K562 (cell line): ENCODE results near the gene MAP3K7CL. TPM values are rescaled to one million over a fixed set of nuclear protein-coding genes. Genes with fewer than 3 reads are reported as not detected.
A peak's percentile ranks its signal among the peaks of the same experiment; 100 is the strongest.

Experiments
- C11orf30 ChIP-seq: fragments of 450-650 bp; IDR thresholded peaks from 2 replicates; pipeline ENCODE4 v1.6.1; 2016; ENCODE audit warnings: low read depth, mild to moderate bottlenecking
- CEBPG ChIP-seq, 3 experiments: fragments of 200-800 bp in 1 of 3; sonication (Bioruptor generic) in 1 of 3; sonication (generic) in 1 of 3; formaldehyde crosslinking in 1 of 3; IDR thresholded peaks in 2 of 3; conservative IDR thresholded peaks in 1 of 3; 2 replicates each; pipeline versions ENCODE4 v1.6.1 to v1.8.0; 2016 to 2022; ENCODE audit warnings: missing compliant biosample characterization in 2 of 3, missing genetic modification characterization in 2 of 3, mild to moderate bottlenecking in 1 of 3, missing genetic modification reagents in 1 of 3
- CLOCK ChIP-seq: fragments of 250-450 bp; sonication (Bioruptor Pico); IDR thresholded peaks from 2 replicates; pipeline ENCODE4 v1.4.0; 2020; ENCODE audit warnings: mild to moderate bottlenecking, moderate library complexity, borderline replicate concordance
- CREB3 ChIP-seq: fragments of 450-650 bp; conservative IDR thresholded peaks from 2 replicates; pipeline ENCODE4 v1.6.1; 2016; ENCODE audit warnings: missing genetic modification characterization, low read depth, mild to moderate bottlenecking, missing compliant biosample characterization, moderate library complexity
- ETV1 ChIP-seq: fragments of 450-650 bp; conservative IDR thresholded peaks from 2 replicates; pipeline ENCODE4 v1.6.1; 2016; ENCODE audit warnings: missing genetic modification characterization, control low read depth, low read depth, missing compliant biosample characterization
- GTF2B ChIP-seq: IDR thresholded peaks from 2 replicates; pipeline ENCODE4 v1.6.1; 2011; ENCODE audit not compliant: insufficient read length; ENCODE audit errors: extremely low read depth
- HBP1 ChIP-seq: fragments of 450-650 bp; formaldehyde crosslinking; IDR thresholded peaks from 2 replicates; pipeline ENCODE4 v1.4.0; 2022; ENCODE audit warnings: missing genetic modification characterization
- NR3C1 ChIP-seq: sonication (generic); formaldehyde crosslinking; IDR thresholded peaks from 2 replicates; pipeline ENCODE4 v1.8.1; 2022; ENCODE audit warnings: missing genetic modification reagents
- OTX1 ChIP-seq: fragments of 450-650 bp; formaldehyde crosslinking; IDR thresholded peaks from 2 replicates; pipeline ENCODE4 v1.4.0; 2022; ENCODE audit warnings: mild to moderate bottlenecking
- PCBP1 ChIP-seq: fragments of 200-400 bp; formaldehyde crosslinking; IDR thresholded peaks from 2 replicates; pipeline ENCODE4 v1.6.1; 2018; ENCODE audit warnings: mild to moderate bottlenecking, low read depth, low read length; ENCODE audit not compliant: poor library complexity, severe bottlenecking
- PHF21A ChIP-seq: fragments of 450-650 bp; IDR thresholded peaks from 2 replicates; pipeline ENCODE4 v1.6.1; 2017; ENCODE audit warnings: low read depth, borderline replicate concordance
- PKNOX1 ChIP-seq: fragments of 450-650 bp; IDR thresholded peaks from 2 replicates; pipeline ENCODE4 v1.6.1; 2016
- POLR2AphosphoS2 ChIP-seq: IDR thresholded peaks from 2 replicates; pipeline ENCODE4 v1.6.1; 2012; ENCODE audit warnings: low read length, improper control_type of control experiment
- SRF ChIP-seq, 2 experiments: fragments of 250-450, 450-650 bp in 1 of 2; sonication (Bioruptor Pico) in 1 of 2; sonication (generic) in 1 of 2; formaldehyde crosslinking; IDR thresholded peaks; 2 replicates each; pipeline versions ENCODE4 v1.5.0 to v1.5.1; 2020 to 2022; ENCODE audit warnings: mild to moderate bottlenecking in 1 of 2, missing genetic modification reagents in 1 of 2
- ZBTB17 ChIP-seq: fragments of 450-650 bp; formaldehyde crosslinking; IDR thresholded peaks from 2 replicates; pipeline ENCODE4 v1.4.0; 2020; ENCODE audit warnings: mild to moderate bottlenecking
- ZKSCAN8 ChIP-seq: fragments of 200-800 bp; sonication (Bioruptor generic); IDR thresholded peaks from 2 replicates; pipeline ENCODE4 v1.6.1; 2016; ENCODE audit warnings: missing genetic modification characterization, missing compliant biosample characterization
- ZNF232 ChIP-seq: sonication (generic); formaldehyde crosslinking; IDR thresholded peaks from 2 replicates; pipeline ENCODE4 v1.8.0; 2022; ENCODE audit warnings: mild to moderate bottlenecking, missing genetic modification reagents
- ZNF740 ChIP-seq, 3 experiments: fragments of 200-800 bp in 1 of 3; sonication (Bioruptor generic) in 1 of 3; sonication (generic) in 1 of 3; formaldehyde crosslinking in 1 of 3; IDR thresholded peaks; 2 replicates each; pipeline versions ENCODE4 v1.6.1 to v1.8.0; 2016 to 2022; ENCODE audit warnings: mild to moderate bottlenecking in 2 of 3, missing compliant biosample characterization in 2 of 3, missing genetic modification characterization in 2 of 3, missing genetic modification reagents in 1 of 3
- ZZZ3 ChIP-seq: fragments of 450-650 bp; IDR thresholded peaks from 2 replicates; pipeline ENCODE4 v1.6.1; 2016; ENCODE audit warnings: antibody characterized with exemption, mild to moderate bottlenecking, moderate library complexity
- polyA plus RNA-seq, 8 experiments: library from polyadenylated mRNA; depleted of rRNA in 4 of 8; stranded (reverse) in 5 of 8; unstranded in 3 of 8; fragments of >200 nt; fragmentation: Nextera tagmentation in 2 of 8; fragmentation: Illumina TruSeq in 1 of 8; extraction: Ambion mirVana in 2 of 8; extraction: Trizol in 1 of 8; gene quantifications; 2 replicates each; pipeline versions ENCODE4 v1.2.1 to v1.2.3, GENCODE V29; 2011 to 2014; ENCODE audit warnings: inconsistent platforms in 1 of 8, missing spikeins in 1 of 8
- total RNA-seq, 7 experiments: library from RNA; depleted of rRNA in 6 of 7; stranded (reverse); fragments of >200 nt in 6 of 7; fragmentation: Illumina TruSeq in 2 of 7; extraction: Trizol in 2 of 7; gene quantifications; 2 replicates each; pipeline versions ENCODE4 v1.2.1 to v1.2.3, GENCODE V29; 2011 to 2021; ENCODE audit warnings: low replicate concordance in 1 of 7

MAP3K7CL gene
- total and polyA plus RNA-seq, 9 of the 15 experiments (the other 6 are each of a cell fraction or from before 2014, with no cell fraction given) = 0.13 to 0.15 (median 0.14) TPM; not detected in 6

GRCh38 chr21:29217818-29218291 is 87.4 kb downstream of the MAP3K7CL start (continued):
- TF ChIP-seq CLOCK (CRISPR knock-in tag) = no peak
- TF ChIP-seq ZBTB17 (CRISPR knock-in tag) = no peak
- TF ChIP-seq POLR2AphosphoS2 = no peak
- no peak for TF ChIP-seq ZKSCAN8 (CRISPR knock-in tag)
- no peak for TF ChIP-seq NR3C1 (CRISPR knock-in tag)
- no peak for TF ChIP-seq ZNF740 (CRISPR knock-in tag; IDR thresholded peaks at IDR 0.05)
- no peak for TF ChIP-seq ZNF740 (tag; IDR thresholded peaks at IDR 0.05)
- TF ChIP-seq CREB3 (tag) = no peak
- no peak for TF ChIP-seq PCBP1
- peak; percentile 42; the same call in 1 of the 2 replicates for TF ChIP-seq CEBPG (CRISPR knock-in tag; IDR thresholded peaks at IDR 0.05)
- TF ChIP-seq CEBPG (tag; conservative IDR thresholded peaks at IDR 0.05 in 1 of 2, IDR thresholded peaks at IDR 0.05 in 1 of 2) = peak; percentile 78 to 99
- no peak for TF ChIP-seq C11orf30
- no peak for TF ChIP-seq HBP1 (CRISPR knock-in tag)
- TF ChIP-seq SRF (CRISPR knock-in tag; IDR thresholded peaks at IDR 0.05) = no peak
- no peak for TF ChIP-seq ZZZ3
- TF ChIP-seq PHF21A = no peak
- no peak for TF ChIP-seq ZNF232 (CRISPR knock-in tag)
- peak; percentile 77 for TF ChIP-seq PKNOX1
- TF ChIP-seq ETV1 (tag) = peak; percentile 69
- TF ChIP-seq OTX1 (CRISPR knock-in tag) = no peak
- no peak for TF ChIP-seq GTF2B
